Stimulated activated CD4-positive, alpha-beta T cell treated with anti-CD3 and anti-CD28 coated beads, Interleukin-1b, Interleukin-23, amount 100 ng/mL, for 4 hours (primary cell): ENCODE measurements around the gene WWOX.

Experiments
- DNase-seq, 2 donors: peaks; one replicate each; pipeline ENCODE4 v3.0.0-alpha.2; 2020; ENCODE audit warnings: low read depth in 2 of 2

WWOX gene

DNA sequence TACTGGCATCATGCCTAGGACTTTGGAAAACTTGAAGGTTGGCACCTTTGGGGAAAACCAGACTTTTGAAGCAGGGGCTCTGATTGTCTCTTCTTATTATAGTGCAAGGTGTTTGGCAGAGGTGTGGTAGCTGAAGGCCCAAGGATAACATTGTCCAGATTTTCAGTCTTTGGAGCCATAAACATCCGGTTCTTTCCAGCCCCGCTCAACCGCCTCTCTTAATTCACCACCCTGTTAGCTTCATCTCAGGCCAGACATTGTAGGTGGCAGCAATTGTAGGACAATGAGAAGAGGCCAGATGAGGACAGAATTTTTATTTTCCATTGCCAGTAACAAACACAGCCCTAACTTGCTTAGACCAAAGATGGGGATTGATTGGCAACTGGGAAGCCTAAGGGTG, 851.3 kb downstream of the WWOX start:
- no peak for DNase-seq

DNA sequence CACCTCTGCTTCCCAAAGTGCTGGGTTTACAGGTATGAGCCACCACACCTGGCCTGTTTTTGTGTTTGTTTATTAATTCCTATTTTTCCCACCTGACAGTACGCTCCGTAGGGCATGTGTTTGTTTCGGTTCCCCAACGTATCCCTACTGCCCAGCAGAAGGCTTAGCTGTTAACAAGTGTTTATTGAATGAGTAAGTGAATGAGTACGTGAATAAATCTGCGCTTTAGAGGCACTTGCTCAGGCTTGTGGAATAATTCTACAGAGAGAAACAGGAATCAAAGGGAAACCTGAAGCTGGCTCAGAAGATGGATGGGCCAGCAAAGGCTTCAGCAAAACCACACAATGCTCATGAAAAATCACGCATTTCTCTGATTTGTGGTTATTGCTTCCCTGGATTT, 853.2 kb downstream of the WWOX start:
- no peak for DNase-seq

DNA sequence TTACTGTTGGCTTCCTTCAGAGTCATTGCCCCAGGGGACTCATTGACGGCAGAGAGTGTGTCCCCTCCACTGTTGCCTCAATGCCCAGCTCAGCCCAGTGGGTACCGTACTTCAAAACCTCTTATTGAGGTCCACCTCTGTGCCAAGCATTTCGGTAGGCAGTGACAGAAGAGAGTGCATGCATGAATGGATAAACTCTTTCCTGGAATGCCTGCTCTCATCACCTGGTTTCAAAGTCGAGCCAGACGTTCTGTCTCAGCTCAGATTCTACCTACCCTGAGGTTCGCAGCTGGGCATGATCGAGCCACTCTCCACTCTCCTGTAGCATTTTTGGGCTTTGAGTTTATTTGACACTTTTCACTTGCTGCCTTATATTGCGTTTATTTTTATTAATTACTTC, 854.1 kb downstream of the WWOX start:
- no peak for DNase-seq

DNA sequence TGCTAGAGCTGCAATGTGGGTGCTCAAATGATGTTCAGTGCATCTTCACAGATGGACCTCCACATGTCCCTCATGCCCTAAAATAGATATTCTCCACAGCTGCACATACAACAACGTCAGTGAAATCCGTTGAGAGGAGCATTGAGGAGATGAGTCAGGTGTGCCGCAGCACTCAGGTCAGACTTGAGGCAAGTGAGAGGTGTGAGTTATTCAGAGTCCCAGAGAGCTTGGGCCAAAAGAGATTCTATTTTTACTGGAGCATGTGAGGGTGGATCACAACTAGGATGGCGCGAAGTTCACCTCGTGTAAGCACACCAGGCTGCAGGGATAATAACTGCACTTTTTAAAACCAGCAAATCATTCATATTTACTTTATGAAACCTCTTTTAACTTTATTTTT, 855.8 kb downstream of the WWOX start:
- no peak for DNase-seq

DNA sequence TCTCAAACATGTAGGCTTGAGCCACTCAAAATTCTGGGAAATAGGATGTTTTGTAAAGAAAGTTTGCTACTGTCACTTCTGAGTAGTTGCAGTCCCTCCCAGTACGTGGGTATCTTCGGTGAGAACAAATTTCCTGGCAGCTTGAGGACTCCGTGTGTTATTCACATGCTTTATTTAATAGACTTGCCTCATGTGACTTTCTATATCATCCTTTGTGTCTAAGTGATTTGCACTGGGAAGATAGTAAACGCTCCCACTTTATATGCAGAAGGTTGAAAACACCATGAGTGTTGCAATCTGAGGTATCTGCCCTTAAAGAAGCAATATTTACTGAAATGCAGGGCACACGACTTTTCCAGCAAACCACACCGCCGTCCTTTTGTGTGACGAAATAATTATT, 857.4 kb downstream of the WWOX start:
- no peak for DNase-seq

DNA sequence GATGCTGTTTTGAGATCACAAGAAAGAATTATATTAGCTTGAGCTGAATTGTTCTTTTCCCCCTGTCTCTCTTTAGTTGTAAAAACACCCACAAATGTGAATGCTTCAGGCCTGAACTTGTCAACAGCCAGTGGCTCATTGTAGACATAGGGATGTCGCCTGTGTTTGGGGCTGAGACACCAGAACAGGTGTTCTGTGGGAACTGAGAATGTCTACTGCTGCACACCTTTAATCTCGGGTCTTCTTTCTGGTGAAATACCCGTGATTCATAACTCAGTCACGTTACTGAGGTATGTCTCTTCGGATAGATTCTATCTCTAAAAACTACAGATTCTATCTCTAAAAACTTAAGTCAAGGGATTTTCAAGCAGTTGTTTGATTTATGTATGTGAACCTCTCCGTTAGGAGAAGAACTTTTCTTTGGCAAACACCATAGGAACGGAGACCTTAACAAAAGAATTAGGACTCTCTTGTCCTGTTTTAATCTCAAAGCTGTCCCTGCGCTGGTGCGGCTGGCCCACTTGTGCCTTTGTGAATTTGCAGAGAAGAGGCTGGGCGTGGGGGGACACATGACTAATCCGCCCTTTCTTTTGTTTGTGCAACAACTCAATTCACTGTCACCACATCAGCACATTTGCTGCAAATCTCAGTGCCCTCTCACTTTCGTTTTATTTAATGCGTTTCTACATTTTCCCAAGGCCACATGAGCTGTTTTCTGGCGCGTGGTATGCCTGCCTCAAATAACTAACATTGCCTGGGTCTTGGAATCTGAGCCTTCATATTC, 858.1 kb downstream of the WWOX start:
- peak in 1 of 2 donors; percentile 7 for DNase-seq

DNA sequence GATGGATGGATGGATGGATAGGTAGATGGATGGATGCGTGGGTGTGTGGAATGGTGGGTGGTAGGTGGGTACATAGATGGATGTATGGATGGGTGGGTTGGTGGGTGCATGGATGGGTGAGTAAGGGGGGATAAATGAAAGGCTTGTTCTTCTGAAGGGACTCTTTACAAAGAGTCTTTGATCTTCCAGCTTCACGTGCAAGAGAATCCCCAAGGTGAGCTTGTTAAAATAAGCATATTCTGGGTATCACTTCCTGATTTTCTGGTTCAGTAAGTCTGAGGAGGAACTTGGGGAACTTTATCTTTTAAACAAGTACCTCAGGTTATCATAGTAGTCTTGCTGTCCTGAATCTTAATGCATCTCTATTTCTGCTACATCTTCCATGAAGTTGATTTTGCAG, 862.0 kb downstream of the WWOX start:
- DNase-seq: no peak

DNA sequence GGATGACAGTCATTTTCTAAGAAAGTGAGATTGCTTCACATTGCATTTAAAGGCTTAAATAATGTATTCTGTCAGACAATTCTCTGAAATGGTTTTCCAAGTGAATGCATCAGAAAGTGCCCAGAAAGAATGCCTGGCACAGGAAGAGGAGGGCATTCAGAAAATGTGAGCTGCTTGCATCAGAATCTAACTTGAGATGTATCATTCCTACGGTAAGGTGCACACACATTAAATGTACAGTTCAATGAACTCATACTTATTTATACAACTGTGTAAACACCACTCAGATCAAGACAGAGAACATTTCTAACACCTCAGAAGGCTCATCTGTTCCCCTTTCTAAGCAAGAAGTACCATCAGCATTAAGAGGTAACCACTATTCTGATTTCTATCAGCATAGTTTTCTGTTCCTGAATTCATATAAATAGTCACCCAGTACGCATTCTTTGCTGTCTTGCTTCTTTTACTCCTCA, 863.0 kb downstream of the WWOX start:
- no peak for DNase-seq

DNA sequence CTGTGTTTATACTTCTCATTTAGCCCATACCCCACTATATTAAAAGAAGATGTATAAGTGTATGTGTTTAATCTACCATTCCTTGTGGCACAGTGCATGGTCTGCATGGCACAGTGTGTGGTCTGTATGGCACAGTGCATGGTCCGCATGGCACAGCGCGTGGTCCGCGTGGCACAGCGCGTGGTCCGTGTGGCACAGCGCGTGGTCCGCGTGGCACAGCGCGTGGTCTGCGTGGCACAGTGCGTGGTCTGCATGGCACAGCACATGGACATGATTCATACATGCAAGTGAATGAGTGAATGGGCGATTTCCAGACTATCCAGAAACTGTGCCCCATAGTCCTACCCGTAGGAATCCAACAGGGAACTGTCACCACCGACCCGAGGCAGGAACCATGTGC, 868.5 kb downstream of the WWOX start:
- no peak for DNase-seq

DNA sequence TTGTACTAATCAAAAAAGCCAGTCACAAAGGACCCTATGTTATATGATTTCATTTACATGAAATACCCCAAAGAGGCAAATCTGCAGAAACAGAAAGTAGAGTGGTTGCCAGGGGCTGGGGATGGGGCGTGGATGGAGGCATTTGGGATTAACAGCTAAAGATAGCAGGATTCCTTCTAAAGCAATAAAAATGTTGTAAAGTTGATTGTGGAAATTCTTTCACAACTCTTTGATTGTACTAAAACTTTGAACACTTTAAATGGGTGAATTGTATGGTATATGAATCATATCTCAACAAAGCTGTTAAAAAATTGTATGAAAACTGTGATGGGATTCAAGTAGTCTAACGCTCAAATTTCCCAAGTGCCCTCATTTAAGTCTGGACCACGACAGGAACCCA, 870.3 kb downstream of the WWOX start:
- DNase-seq: no peak

DNA sequence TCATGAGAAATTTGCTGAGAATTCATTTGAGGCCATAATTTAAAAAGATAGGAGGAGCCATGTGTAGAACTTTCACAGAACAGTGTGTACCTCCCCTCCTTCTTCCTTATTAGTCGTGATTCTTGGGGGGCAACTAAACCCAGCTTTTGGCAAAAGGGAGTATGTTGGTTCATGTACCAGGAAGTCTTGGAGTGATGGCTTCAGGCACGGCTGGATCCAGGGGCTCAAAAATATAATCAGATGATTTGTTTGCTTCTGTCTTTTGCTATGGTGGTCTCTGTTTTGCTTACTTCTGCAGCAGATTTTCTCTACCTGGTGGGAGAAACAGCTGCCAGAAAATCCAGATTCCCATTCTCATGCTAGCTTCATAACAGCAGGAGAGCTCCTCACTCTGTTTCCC, 871.2 kb downstream of the WWOX start:
- DNase-seq: no peak

DNA sequence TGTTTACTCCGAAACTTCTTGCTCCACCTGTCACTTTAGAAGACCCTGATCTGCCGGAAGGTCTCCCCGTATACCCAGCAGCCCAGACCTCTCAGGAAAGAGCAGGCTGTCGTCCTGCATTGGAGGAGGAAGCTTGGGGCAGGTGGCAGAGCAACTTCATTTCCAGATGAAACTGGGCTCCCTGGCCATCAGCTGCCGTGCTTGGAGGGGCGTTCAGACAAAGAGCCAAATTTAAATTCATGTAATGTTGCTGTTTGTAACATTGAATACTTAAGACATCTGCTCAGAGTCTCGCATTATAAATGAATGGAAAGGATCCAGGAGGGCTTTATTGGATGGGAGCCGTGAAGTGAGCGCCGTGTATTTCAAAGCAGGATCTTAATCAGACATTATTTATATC, 872.6 kb downstream of the WWOX start:
- DNase-seq: no peak

DNA sequence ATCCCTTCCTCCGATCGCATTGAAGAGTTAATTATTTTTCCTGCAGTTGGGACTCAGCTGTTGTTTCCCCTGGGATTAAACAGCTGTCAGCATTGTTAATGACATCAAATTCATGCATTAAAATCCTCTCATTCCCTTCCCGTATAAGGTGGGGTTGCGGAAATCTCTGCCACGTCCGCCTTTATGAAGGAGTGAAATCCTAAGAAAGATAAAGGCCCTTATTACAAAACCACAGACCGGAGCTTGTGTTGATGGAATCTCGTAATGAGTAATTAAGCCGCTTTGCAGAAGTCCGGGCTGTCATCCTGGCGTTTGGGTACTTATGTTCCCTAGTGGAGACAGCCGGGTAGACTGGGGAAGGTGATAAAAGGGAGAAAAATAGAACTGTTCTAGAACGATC, 873.5 kb downstream of the WWOX start:
- no peak for DNase-seq

DNA sequence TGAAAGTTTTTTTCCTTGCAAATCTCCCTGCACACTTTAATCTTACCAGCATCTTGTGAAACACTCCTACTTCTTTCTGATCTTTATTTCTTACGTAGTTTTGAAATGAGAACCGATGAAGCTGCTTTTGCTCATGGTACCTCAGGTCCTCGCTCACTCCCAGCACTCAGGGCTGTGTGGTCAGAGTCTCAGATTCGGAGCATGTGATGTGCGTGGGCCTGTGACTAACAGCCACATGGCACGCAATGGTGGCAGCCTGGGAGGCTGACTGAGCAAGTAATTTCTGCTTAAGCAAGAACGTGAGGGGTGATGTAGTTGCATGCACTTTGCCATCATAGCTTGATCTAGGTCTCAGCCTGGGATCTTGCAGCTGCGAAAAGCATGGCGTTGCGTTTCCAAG, 876.8 kb downstream of the WWOX start:
- no peak for DNase-seq

DNA sequence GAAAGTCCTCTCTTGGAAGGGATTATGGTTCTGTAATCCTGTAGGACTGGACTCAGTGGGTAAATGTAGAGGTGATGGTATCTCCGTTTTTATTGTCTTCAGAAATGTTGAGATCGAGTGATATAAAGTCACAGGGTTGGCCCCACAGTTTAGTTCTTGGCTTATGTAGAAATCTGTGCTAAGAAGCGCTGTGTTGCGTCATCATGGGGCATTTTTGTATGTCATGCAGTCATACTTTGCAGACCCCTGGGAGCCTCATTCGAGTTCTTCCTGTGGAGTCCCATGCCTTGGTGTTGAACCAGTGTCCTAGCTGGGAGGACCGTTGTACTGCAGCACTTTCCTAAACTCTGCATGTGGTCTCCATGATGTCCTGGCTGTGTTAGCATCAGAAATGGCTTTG, 881.4 kb downstream of the WWOX start:
- no peak for DNase-seq

DNA sequence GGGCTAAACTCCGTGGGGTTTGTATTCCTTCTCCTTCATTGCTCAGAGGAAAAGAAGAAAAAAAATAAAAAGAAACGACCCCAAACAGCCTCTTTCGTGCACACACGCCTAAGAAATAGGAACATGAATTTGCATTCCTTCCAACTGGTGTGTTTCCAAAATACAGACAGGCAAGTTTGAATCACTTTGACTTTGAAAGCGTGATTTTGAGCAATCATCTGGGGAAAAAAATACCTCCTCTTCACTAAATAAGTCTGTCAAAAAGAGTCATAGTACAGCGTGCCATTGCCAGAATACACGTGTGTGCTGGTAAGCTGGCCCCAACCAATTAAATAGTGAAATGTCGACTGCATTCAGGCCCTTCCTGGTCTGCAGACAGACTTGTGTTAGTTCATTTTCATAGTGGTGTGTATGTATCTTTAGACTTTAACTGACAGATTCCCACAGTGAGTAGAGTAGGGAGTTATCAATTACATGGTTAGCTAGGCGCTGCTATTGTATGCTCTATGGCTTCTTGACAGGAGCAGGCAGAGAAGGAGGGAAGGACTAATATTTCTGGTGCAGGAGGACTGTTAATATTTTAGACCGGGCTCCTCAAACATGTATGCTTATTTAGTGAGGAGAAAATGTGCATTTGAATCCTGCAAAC, 882.8 kb downstream of the WWOX start:
- no peak for DNase-seq

DNA sequence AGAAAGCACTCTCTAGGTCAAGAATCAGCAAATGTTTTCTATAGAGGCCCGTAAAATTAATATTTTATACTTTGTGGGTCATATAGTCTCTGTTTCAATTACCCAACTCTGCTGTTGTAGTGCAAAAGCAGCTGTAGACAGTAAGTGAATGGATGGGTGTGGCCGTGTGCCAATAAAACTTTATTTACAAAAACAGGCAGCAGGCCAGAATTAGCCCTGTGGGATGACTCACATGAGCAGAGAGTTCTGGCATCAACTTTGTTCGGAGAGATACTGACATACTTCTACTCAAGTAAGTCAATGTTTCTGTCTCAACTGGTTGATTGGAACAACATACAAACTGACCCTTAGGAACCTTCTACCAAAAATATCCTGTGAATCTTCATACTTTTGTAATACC, 884.9 kb downstream of the WWOX start:
- DNase-seq: no peak

DNA sequence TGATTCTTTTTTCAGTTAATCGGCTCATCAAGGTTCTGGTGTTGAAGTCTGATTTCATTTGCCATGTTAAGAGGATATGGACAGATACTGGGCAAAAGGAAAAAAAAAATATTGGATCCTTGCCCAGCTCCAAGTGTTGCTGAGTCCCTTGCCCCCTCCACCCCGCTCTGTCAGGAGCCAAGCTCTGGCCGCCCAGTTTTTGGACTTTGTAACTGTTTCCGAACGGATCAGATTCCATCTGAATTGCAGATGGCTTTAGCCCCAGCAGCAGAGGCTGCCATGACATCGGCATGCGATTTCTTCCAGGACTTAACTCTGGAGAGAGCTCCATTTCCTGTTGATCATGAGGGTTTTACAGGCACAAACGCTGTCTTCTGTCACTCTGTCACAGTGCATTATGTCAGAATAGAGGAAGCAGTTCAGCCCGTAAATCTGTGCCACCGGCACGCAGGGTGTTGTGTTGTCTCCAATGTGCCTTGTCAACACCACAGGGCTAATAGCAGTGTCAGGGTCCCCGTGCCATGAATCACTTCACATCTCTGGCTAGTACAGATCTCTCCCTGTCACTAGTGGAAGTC, 885.5 kb downstream of the WWOX start:
- DNase-seq: no peak

DNA sequence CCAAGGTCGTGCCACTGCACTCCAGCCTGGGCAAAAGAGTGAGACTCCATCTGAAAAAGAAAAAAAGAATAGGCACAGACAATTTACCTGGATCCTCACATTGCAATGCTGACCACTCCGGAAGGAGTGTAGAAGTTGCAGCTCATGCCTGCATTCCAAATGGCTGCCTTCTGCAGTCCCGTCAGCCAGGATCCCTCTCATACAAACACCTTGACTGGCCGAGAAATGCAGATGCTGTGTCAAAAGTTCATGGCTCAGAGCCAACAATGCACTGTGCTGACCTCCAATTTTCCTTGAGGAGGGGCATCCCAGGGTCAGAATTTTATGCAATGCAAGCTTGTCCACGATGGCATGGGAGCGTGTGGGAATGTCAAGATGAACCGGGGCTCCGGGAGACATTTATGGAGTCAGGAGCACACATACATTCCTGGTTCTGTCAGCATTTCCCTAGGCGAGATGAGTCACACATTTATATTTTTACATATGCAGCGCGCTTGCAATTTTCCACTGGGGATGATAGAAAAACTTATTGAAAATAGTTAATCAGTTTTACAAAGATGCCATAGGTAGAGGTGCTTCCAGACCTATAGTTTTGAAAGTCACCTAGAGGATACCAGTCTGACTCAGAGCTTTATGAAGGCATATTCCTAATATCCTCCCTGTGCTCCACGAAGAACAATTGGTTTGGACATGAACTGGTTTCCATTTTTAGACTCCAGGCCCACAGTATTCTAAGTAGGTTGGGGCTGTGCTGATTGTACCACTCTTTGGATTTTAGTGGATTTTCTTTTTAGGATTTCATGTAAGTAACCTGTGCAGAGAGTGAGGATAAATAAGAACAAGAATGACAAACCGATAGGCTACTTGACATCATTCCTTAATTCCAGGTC, 886.5 kb downstream of the WWOX start:
- DNase-seq: no peak

DNA sequence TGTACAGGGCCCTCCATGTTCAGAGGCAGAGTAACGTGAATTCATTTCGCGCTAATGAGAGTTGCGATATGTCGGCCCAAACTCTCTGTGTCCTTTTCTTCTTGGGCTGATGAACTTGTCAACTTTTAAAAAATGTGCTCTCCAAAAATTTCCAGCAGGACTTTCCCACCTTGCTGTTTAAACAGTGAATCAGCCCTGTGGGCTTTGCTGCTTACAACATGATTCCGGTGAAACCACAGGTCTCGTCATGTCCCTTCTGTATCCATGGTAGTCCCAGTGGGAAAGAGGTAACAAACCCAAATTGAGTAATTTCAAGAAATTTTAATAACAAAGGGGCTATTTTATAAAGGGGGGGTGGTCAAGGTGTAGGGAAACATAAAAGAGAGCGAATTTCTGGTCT, 888.2 kb downstream of the WWOX start:
- DNase-seq: no peak

DNA sequence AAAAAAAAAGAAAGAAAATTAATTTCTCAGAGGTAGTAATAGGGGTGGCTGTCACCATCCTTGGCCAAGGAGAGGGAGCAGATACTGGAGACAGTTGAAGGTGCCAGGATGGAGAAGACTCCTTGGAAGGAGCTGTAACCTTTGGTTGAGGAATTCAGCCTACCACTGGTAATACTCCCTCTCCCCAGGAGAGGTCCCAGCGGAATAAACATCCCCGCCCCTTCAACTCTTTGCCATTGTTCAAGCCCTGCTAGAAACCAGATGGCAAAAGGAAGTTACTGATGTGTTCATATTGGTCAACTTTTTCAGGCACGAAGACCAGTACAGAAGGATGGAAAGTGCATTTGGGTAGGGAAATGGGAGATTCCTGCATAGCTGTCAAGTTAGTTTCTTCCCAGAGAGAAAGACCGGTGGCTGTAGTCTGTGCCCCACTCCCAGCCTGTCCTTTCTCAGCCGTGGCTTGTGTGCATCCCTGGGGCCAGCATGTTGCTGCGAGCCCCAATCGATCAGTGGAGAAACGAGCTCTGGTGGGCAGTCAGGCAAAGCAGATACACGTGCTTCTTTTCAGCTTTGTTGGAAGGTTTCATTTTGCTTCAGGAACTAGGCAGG, 889.0 kb downstream of the WWOX start:
- DNase-seq: no peak

DNA sequence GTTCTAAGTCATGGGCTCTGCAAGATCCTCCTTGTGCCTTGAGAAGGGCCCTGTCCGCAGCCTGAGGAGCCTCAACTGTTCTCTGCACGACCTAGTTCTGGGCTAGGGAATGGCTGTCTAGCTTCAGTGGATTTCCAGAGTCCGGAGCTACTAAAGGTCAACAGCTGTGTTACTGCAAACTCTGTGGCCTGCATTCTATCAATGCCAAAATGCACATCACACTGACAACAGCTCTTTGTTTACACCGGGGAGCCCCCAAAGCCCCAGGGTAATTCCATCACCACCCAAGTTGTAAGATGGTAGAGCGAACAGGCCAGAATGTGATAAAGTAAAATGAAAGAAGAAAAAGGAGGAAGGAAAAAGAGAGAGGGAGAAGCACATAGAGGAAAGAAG, 890.9 kb downstream of the WWOX start:
- no peak for DNase-seq
